ENCODE results near the gene PDE11A. TPM values are rescaled to one million over a fixed set of nuclear protein-coding genes. Genes with fewer than 3 reads are reported as not detected.

PDE11A gene
- total RNA-seq, 1 experiment from 2014 or later, result 1.4 TPM

DNA sequence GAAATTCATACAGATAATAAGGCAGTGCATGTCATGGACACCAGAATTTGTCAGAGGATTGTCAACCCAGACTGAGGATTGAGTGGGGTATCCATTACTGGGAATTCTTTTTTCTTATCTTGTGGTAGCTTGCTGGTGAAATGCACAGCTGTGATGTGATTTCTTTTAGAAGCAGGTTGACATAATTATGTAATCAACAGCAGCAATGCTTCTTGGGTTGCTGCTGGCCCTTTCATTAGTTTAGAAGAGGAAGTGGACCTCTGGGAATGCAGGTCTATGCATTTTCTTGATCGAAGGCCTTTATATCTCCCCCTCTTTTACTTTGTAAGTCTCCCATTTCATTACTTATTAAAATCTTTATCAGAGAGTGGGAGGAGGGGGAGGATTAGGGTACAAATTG is 360.1 kb downstream of the PDE11A start:
- intact Hi-C loops (cut with micrococcal nuclease; ENCODE audit: unreplicated experiment), result no loop called here
- CTCF ChIA-PET, result no interaction called here
- no peaks in the 10 kb centered on the region for H3K9me3 Mint-ChIP-seq (ENCODE audit: low read depth, unreplicated experiment)
- DNase-seq, result no peak
- H3K4me1 Mint-ChIP-seq (ENCODE audit: low read depth, unreplicated experiment), result no peaks in the 10 kb centered on the region
- no peak overlapping the region for H3K4me3 Mint-ChIP-seq (ENCODE audit: low read depth, unreplicated experiment)
- no TSS peak for BruUV-seq (replicated peaks)
- peaks cover 9% of the 10 kb centered on the region for H3K27me3 Mint-ChIP-seq (ENCODE audit: unreplicated experiment)
- H3K27ac Mint-ChIP-seq (ENCODE audit: unreplicated experiment), result no peak overlapping the region
- TF ChIP-seq, protein P1, sequence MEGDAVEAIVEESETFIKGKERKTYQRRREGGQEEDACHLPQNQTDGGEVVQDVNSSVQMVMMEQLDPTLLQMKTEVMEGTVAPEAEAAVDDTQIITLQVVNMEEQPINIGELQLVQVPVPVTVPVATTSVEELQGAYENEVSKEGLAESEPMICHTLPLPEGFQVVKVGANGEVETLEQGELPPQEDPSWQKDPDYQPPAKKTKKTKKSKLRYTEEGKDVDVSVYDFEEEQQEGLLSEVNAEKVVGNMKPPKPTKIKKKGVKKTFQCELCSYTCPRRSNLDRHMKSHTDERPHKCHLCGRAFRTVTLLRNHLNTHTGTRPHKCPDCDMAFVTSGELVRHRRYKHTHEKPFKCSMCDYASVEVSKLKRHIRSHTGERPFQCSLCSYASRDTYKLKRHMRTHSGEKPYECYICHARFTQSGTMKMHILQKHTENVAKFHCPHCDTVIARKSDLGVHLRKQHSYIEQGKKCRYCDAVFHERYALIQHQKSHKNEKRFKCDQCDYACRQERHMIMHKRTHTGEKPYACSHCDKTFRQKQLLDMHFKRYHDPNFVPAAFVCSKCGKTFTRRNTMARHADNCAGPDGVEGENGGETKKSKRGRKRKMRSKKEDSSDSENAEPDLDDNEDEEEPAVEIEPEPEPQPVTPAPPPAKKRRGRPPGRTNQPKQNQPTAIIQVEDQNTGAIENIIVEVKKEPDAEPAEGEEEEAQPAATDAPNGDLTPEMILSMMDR (IDR thresholded peaks at IDR 0.05; ENCODE audit: unreplicated experiment), result no peak
- no peaks in the 10 kb centered on the region for H3K36me3 Mint-ChIP-seq (ENCODE audit: insufficient read depth, unreplicated experiment)

DNA sequence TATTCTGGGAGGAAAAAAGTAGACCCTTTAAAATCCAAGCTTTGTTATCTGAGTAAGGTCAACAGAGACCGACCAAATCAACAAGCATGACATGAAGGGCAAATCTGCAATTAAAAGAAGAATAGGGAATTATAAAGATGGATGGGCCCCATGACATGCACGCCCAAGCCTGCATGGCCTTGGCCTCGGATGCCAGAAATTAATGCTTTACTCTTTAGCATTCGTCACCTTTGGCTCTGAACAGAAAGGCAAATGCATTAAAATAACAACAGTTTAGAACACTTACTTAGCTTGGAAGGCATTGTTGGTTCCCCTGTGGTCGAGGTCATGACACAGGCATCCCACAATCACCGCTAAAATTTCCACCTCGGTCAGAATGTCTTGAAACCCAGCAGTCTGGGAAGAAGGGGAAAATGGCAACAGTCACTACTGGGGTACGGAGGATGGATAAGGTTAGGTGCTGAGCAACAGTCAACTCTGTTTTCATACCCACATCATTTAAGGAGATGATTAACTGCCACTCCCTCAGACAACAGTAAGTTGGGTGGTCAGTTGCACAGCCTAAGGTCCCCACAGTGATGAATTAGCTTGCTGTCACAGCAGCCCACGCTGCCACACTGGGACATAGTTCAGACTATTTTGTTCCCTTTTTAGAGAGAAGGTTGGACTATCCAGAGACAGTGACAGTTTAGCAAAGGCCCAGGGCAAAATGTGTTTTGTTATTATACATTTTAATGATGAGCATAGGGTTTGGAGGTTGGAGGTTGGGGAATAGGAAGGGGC is 360.9 kb downstream of the PDE11A start:
- CTCF ChIA-PET, result interaction anchor here (1.0 kb wide), 1 partner anchor 10 kb away, joined by 3 read pairs; no protein-coding TSS in a partner anchor
- no peak for DNase-seq
- intact Hi-C loops (cut with micrococcal nuclease; ENCODE audit: unreplicated experiment), result no loop called here
- Mint-ChIP-seq H3K9me3 (ENCODE audit: low read depth, unreplicated experiment) (no peaks in the 10 kb centered on the region), H3K27me3 (ENCODE audit: unreplicated experiment) (peaks cover 8% of the 10 kb centered on the region), H3K36me3 (ENCODE audit: insufficient read depth, unreplicated experiment) (no peaks in the 10 kb centered on the region), H3K4me3 (ENCODE audit: low read depth, unreplicated experiment) (no peak overlapping the region), H3K4me1 (ENCODE audit: low read depth, unreplicated experiment) (no peaks in the 10 kb centered on the region), H3K27ac (ENCODE audit: unreplicated experiment) (no peak overlapping the region)
- TF ChIP-seq, protein P1 (IDR thresholded peaks at IDR 0.05; ENCODE audit: unreplicated experiment), result no peak
- no TSS peak for BruUV-seq (replicated peaks)

DNA sequence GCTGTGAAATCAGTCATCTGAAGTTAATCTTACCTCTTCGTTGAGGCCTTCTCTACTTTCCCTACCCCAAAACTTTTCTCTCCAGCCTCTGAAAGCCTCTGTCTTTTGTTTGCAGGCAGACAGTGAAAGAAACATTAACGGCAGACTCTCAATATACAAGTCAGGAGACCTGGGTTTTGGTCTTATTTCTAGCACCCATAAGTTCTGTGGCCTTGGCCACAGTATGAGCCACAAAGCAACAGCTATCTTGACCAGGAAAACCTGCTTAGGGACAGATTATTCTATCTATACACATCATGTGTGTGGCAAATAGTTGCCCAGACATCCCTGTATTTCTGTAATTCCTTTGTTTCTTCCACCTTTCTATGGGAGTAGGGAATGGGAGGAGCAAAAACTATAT is 361.7 kb downstream of the PDE11A start:
- TF ChIP-seq, protein P1 (IDR thresholded peaks at IDR 0.05; ENCODE audit: unreplicated experiment), result no peak
- Mint-ChIP-seq H3K36me3 (ENCODE audit: insufficient read depth, unreplicated experiment) (no peaks in the 10 kb centered on the region), H3K9me3 (ENCODE audit: low read depth, unreplicated experiment) (no peaks in the 10 kb centered on the region), H3K27ac (ENCODE audit: unreplicated experiment) (no peak overlapping the region), H3K4me1 (ENCODE audit: low read depth, unreplicated experiment) (no peaks in the 10 kb centered on the region), H3K27me3 (ENCODE audit: unreplicated experiment) (peaks cover under 1% of the 10 kb centered on the region), H3K4me3 (ENCODE audit: low read depth, unreplicated experiment) (no peak overlapping the region)
- intact Hi-C loops (cut with micrococcal nuclease; ENCODE audit: unreplicated experiment), result no loop called here
- BruUV-seq (replicated peaks), result no TSS peak
- CTCF ChIA-PET, result interaction anchor here (1.0 kb wide), 1 partner anchor 11 kb away, joined by 3 read pairs; no protein-coding TSS in a partner anchor
- no peak for DNase-seq

DNA sequence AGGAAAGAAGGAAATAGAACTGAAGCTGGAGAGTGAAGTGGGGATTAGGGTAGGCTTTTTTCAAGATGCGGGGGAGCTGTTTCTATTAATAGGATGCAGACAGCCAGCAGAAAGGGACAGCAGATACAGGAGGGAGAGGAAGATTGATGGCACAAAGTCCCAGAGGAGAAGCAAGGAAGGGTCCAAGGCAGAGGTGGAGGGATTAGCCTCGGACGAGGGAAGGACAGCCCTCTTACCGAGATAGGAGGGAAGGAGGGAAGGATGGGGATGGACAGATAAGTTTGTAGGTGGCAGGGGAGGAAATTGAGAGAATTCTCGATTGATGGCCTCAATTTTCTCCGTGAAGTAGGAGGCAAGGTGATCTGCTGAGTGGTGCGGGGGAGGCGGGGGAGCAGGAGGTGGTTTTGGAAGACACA is 362.6 kb downstream of the PDE11A start:
- TF ChIP-seq, protein P1 (IDR thresholded peaks at IDR 0.05; ENCODE audit: unreplicated experiment), result no peak
- H3K4me1 Mint-ChIP-seq (ENCODE audit: low read depth, unreplicated experiment), result no peaks in the 10 kb centered on the region
- intact Hi-C loops (cut with micrococcal nuclease; ENCODE audit: unreplicated experiment), result no loop called here
- H3K27me3 Mint-ChIP-seq (ENCODE audit: unreplicated experiment), result no peaks in the 10 kb centered on the region
- CTCF ChIA-PET, result no interaction called here
- BruUV-seq (replicated peaks), result no TSS peak
- H3K27ac Mint-ChIP-seq (ENCODE audit: unreplicated experiment), result no peak overlapping the region
- DNase-seq, result no peak
- no peak overlapping the region for H3K4me3 Mint-ChIP-seq (ENCODE audit: low read depth, unreplicated experiment)
- no peaks in the 10 kb centered on the region for H3K9me3 Mint-ChIP-seq (ENCODE audit: low read depth, unreplicated experiment)
- no peaks in the 10 kb centered on the region for H3K36me3 Mint-ChIP-seq (ENCODE audit: insufficient read depth, unreplicated experiment)

All from Calu3 (cell line).